Hepatocyte (in vitro differentiated cells): ENCODE data around the gene AUH. TPM values are rescaled to one million over a fixed set of nuclear protein-coding genes. Genes with fewer than 3 reads are reported as not detected.

ENCODE experiments used
- DNase-seq: peaks from one replicate; pipeline ENCODE4 v3.0.0-alpha.2; 2016; ENCODE audit warnings: low spot score
- H2AFZ ChIP-seq: fragments of 200-600 bp; sonication (generic); 2 replicates; pipeline ENCODE4 v1.6.0; 2016; ENCODE audit warnings: antibody characterized with exemption, mild to moderate bottlenecking
- H3K27ac ChIP-seq: fragments of 200-600 bp; sonication (generic); 2 replicates; pipeline ENCODE4 v1.5.1; 2016; ENCODE audit warnings: mild to moderate bottlenecking
- H3K27me3 ChIP-seq: fragments of 200-600 bp; sonication (generic); 2 replicates; pipeline ENCODE4 v1.6.1; 2016
- H3K36me3 ChIP-seq: fragments of 200-600 bp; sonication (generic); replicated peaks from 2 replicates; pipeline ENCODE4 v1.5.1; 2016; ENCODE audit warnings: low read depth; ENCODE audit not compliant: insufficient read depth
- H3K4me1 ChIP-seq: fragments of 200-600 bp; sonication (generic); 2 replicates; pipeline ENCODE4 v1.5.1; 2016; ENCODE audit warnings: mild to moderate bottlenecking, moderate library complexity; ENCODE audit not compliant: insufficient read depth
- H3K4me2 ChIP-seq: fragments of 200-600 bp; sonication (generic); 2 replicates; pipeline ENCODE4 v1.6.0; 2016
- H3K4me3 ChIP-seq: fragments of 200-600 bp; sonication (generic); 2 replicates; pipeline ENCODE4 v1.5.1; 2016; ENCODE audit warnings: mild to moderate bottlenecking
- H3K79me2 ChIP-seq: fragments of 200-600 bp; sonication (generic); 2 replicates; pipeline ENCODE4 v1.6.0; 2017; ENCODE audit warnings: mild to moderate bottlenecking
- H3K9me2 ChIP-seq: fragments of 200-600 bp; sonication (generic); replicated peaks from 2 replicates; pipeline ENCODE4 v1.6.0; 2017; ENCODE audit warnings: mild to moderate bottlenecking; ENCODE audit not compliant: insufficient read depth
- H3K9me3 ChIP-seq: fragments of 200-600 bp; sonication (generic); 2 replicates; pipeline ENCODE4 v1.5.1; 2016; ENCODE audit warnings: low read depth, mild to moderate bottlenecking
- H4K20me1 ChIP-seq: fragments of 200-600 bp; sonication (generic); 2 replicates; pipeline ENCODE4 v1.6.0; 2016; ENCODE audit warnings: mild to moderate bottlenecking; ENCODE audit not compliant: insufficient read depth, poor library complexity, severe bottlenecking
- EZH2 ChIP-seq: fragments of 200-600 bp; sonication (generic); IDR thresholded peaks from 2 replicates; pipeline ENCODE4 v1.6.1; 2016; ENCODE audit warnings: antibody characterized with exemption, mild to moderate bottlenecking, borderline replicate concordance
- EZH2phosphoT487 ChIP-seq: fragments of 200-600 bp; sonication (generic); IDR thresholded peaks from one replicate; pipeline ENCODE4 v1.6.1; 2018; ENCODE audit warnings: antibody characterized with exemption, mild to moderate bottlenecking, low read depth, moderate library complexity; ENCODE audit not compliant: unreplicated experiment, severe bottlenecking
- WGBS: methylation state at CpG from one replicate; pipeline ENCODE4 v1.1.6; 2016; ENCODE audit warnings: low lambda C conversion rate; ENCODE audit errors: missing lambda C conversion rate; 5-methylcytosine and 5-hydroxymethylcytosine counted together
- polyA plus RNA-seq: library from polyadenylated mRNA; unstranded; fragments of >200 nt; fragmentation: Nextera tagmentation; extraction: Ambion mirVana; gene quantifications from 2 replicates; pipeline ENCODE4 v1.2.1, GENCODE V29; 2016
- total RNA-seq: library from RNA; depleted of rRNA; stranded (reverse); fragments of >200 nt; gene quantifications from 2 replicates; pipeline ENCODE4 v1.2.3, GENCODE V29; 2014
- TF ChIP-seq, protein P1 (sequence below): fragments of 200-600 bp; sonication (generic); IDR thresholded peaks from 2 replicates; pipeline ENCODE4 v1.5.1; 2016; ENCODE audit warnings: antibody characterized with exemption, mild to moderate bottlenecking; ENCODE audit not compliant: poor library complexity

AUH gene
- total and polyA plus RNA-seq, 2 experiments from 2014 or later: 19.5 to 25.0 TPM

DNA sequence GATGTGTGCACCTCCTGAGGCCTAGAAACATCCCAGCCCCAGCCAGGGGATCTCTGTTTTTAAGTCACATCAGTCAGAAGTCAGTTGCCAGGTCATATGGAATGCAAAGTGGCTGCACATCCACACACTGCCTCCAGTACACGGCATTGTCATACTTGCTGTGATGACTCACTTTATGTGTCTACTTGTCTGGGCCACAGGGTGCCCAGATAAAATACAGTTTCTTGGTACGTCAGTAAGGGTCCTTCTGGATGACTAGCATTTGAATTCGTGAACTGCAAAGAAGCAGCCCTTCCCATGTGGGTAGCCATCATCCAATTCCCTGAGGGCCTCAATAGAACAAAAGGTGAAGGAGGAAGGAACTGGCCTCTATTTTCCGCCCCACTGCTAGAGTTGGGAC lies 27.7 kb downstream of the AUH start:
- H3K4me1 ChIP-seq: no peaks in the 10 kb centered on the region
- H3K9me3 ChIP-seq: no peaks in the 10 kb centered on the region
- TF ChIP-seq EZH2phosphoT487 (no peak), EZH2 (no peak)
- TF ChIP-seq, protein P1, sequence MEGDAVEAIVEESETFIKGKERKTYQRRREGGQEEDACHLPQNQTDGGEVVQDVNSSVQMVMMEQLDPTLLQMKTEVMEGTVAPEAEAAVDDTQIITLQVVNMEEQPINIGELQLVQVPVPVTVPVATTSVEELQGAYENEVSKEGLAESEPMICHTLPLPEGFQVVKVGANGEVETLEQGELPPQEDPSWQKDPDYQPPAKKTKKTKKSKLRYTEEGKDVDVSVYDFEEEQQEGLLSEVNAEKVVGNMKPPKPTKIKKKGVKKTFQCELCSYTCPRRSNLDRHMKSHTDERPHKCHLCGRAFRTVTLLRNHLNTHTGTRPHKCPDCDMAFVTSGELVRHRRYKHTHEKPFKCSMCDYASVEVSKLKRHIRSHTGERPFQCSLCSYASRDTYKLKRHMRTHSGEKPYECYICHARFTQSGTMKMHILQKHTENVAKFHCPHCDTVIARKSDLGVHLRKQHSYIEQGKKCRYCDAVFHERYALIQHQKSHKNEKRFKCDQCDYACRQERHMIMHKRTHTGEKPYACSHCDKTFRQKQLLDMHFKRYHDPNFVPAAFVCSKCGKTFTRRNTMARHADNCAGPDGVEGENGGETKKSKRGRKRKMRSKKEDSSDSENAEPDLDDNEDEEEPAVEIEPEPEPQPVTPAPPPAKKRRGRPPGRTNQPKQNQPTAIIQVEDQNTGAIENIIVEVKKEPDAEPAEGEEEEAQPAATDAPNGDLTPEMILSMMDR: no peak
- no peak for DNase-seq
- H2AFZ ChIP-seq: no peak overlapping the region
- H4K20me1 ChIP-seq: no peaks in the 10 kb centered on the region
- H3K79me2 ChIP-seq: no peaks in the 10 kb centered on the region
- H3K36me3 ChIP-seq: no peaks in the 10 kb centered on the region
- no peaks in the 10 kb centered on the region for H3K27me3 ChIP-seq
- no peak overlapping the region for H3K4me2 ChIP-seq
- H3K9me2 ChIP-seq: no peaks in the 10 kb centered on the region
- WGBS: 89% methylated on average over 4 of the region's 4 CpGs
- H3K27ac ChIP-seq: no peak overlapping the region
- H3K4me3 ChIP-seq: no peak overlapping the region

DNA sequence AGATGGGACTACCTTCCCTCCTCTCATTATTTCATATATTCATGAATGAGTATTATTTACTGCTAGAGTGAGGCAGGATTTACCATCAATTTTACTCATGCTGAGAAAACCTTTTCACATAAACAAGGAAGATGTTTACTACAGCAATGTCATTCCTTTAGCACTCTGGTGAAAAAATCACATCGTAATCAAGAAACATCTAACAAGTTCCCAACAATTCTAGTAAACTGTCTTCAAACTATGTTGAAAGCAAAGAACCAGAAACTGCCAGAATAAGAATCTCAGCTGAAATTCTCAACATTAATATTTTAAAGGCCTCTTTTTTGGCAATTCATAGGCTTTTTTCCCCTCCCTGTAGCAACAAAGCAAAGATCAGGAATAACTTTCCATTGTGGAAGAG lies 28.2 kb downstream of the AUH start:
- DNase-seq: no peak
- H3K79me2 ChIP-seq: no peaks in the 10 kb centered on the region
- no peaks in the 10 kb centered on the region for H3K4me1 ChIP-seq
- no peaks in the 10 kb centered on the region for H3K9me2 ChIP-seq
- no peak overlapping the region for H3K27ac ChIP-seq
- 85% methylated on average over 1 of the region's 1 CpG for WGBS
- no peaks in the 10 kb centered on the region for H3K36me3 ChIP-seq
- H3K9me3 ChIP-seq: no peaks in the 10 kb centered on the region
- no peaks in the 10 kb centered on the region for H3K27me3 ChIP-seq
- H2AFZ ChIP-seq: no peak overlapping the region
- no peaks in the 10 kb centered on the region for H4K20me1 ChIP-seq
- TF ChIP-seq, protein P1: no peak
- TF ChIP-seq EZH2phosphoT487 (no peak), EZH2 (no peak)
- H3K4me3 ChIP-seq: no peak overlapping the region
- H3K4me2 ChIP-seq: no peak overlapping the region

DNA sequence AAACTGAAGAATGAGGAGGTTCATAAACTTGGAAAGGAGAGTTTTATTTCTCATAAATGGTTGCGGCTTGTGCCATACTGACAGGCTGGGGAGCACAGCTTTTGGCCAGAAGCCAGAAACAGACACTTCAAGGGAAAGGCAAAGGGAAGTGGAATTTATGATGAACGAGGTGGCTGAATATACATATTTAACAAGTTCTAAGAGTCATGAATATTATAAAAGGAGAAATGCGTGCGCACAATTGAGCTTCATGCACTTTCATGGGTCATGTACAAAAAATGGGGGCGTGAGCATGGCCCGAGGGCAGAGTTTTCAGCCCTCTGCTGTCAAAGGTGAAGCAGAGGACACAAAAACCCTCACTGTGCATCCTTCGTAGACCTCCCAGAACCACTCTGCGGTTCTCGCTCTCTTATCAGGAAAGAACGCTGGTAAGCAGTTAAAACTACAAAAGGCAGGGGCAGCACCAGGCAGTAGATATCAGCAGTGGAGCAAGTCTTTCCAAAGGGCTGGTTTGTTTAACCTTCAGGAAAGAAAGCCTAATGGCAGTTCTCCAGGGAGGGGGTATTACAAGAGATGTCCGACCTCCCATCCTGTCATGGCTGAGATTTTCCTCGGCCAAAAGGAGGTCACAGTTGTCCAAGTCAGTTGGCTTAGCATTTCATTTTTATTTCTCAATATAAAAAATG lies 29.0 kb downstream of the AUH start:
- no peak for DNase-seq
- H3K27ac ChIP-seq: no peak overlapping the region
- no peaks in the 10 kb centered on the region for H3K9me3 ChIP-seq
- H4K20me1 ChIP-seq: no peaks in the 10 kb centered on the region
- no peaks in the 10 kb centered on the region for H3K27me3 ChIP-seq
- no peaks in the 10 kb centered on the region for H3K4me1 ChIP-seq
- no peak overlapping the region for H3K4me3 ChIP-seq
- 67% methylated on average over 12 of the region's 12 CpGs for WGBS
- H3K4me2 ChIP-seq: no peak overlapping the region
- no peak overlapping the region for H2AFZ ChIP-seq
- H3K79me2 ChIP-seq: no peaks in the 10 kb centered on the region
- no peaks in the 10 kb centered on the region for H3K36me3 ChIP-seq
- H3K9me2 ChIP-seq: no peaks in the 10 kb centered on the region
- TF ChIP-seq EZH2phosphoT487: no peak

DNA sequence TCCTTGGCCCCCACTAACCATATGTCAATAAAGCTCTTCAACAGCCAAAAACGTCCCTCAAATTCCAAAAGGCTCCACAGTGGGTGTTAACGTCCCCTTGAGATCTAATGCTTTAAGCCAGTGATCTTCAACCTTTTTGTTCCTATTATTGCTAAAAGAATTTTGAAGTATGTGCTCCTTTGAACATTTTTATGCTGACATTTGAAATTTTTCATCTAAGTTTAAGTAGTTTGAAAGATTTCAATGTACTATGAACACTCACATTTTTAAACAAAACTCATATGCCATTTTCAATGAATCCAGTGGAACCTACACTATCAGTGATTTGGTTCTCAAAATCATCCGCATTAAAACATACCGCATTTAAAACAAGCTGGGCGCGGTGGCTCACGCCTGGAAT lies 29.9 kb downstream of the AUH start:
- no peak overlapping the region for H3K27ac ChIP-seq
- no peaks in the 10 kb centered on the region for H3K27me3 ChIP-seq
- no peaks in the 10 kb centered on the region for H4K20me1 ChIP-seq
- 94% methylated on average over 7 of the region's 7 CpGs for WGBS
- H3K9me3 ChIP-seq: no peaks in the 10 kb centered on the region
- H3K79me2 ChIP-seq: no peaks in the 10 kb centered on the region
- H3K4me2 ChIP-seq: no peak overlapping the region
- H3K9me2 ChIP-seq: no peaks in the 10 kb centered on the region
- H3K4me1 ChIP-seq: no peaks in the 10 kb centered on the region
- no peak for TF ChIP-seq EZH2
- TF ChIP-seq EZH2phosphoT487: no peak
- TF ChIP-seq, protein P1: no peak
- H3K4me3 ChIP-seq: no peak overlapping the region
- DNase-seq: no peak
- no peak overlapping the region for H2AFZ ChIP-seq
- no peaks in the 10 kb centered on the region for H3K36me3 ChIP-seq
